CD14-positive monocyte (primary cell): ENCODE data around the gene SCAMP5. TPM values are rescaled to one million over a fixed set of nuclear protein-coding genes. Genes with fewer than 3 reads are reported as not detected.

Experiments
- DNase-seq, 3 donors: peaks; one replicate each; pipeline ENCODE4 v3.0.0-alpha.2; 2011 to 2022
- H2AFZ ChIP-seq: 2 replicates; pipeline ENCODE4 v1.6.0; 2012; ENCODE audit warnings: mild to moderate bottlenecking, low read depth, low read length, inconsistent platforms; ENCODE audit not compliant: insufficient read depth, poor library complexity, severe bottlenecking
- H3K27ac ChIP-seq, 2 donors: 1 replicate in 1 of 2; 2 replicates in 1 of 2; pipeline ENCODE4 v1.5.1; 2012 to 2013; ENCODE audit warnings: low read length in 2 of 2, control low read depth in 1 of 2, inconsistent platforms in 1 of 2, low read depth in 1 of 2, mild to moderate bottlenecking in 1 of 2
- H3K27me3 ChIP-seq, 2 donors: one replicate each; pipeline versions ENCODE4 v1.6.0 to v1.6.1; 2011 to 2013; ENCODE audit warnings: low read length in 2 of 2; ENCODE audit not compliant: control insufficient read depth in 2 of 2, insufficient read depth in 2 of 2
- H3K36me3 ChIP-seq, 2 donors: replicated peaks in 1 of 2; 1 replicate in 1 of 2; 2 replicates in 1 of 2; pipeline versions ENCODE4 v1.5.1 to v1.6.1; 2012 to 2013; ENCODE audit warnings: low read length in 2 of 2, control low read depth in 1 of 2, inconsistent platforms in 1 of 2, mild to moderate bottlenecking in 1 of 2; ENCODE audit not compliant: insufficient read depth in 2 of 2, control insufficient read depth in 1 of 2
- H3K4me1 ChIP-seq, 2 donors: 1 replicate in 1 of 2; 2 replicates in 1 of 2; pipeline versions ENCODE4 v1.5.1 to v1.6.1; 2012 to 2013; ENCODE audit warnings: low read length in 2 of 2, control low read depth in 1 of 2, inconsistent platforms in 1 of 2, mild to moderate bottlenecking in 1 of 2, moderate library complexity in 1 of 2; ENCODE audit not compliant: insufficient read depth in 2 of 2, control insufficient read depth in 1 of 2
- H3K4me2 ChIP-seq: replicated peaks from 2 replicates; pipeline ENCODE3; 2012; ENCODE audit warnings: low read length, moderate library complexity, mild to moderate bottlenecking; ENCODE audit not compliant: poor library complexity, severe bottlenecking; ENCODE audit errors: extremely low read depth
- H3K4me3 ChIP-seq, 3 experiments: fragments of 200-600 bp in 1 of 3; sonication (generic) in 1 of 3; replicated peaks in 1 of 3; 1 replicate in 2 of 3; 2 replicates in 1 of 3; pipeline ENCODE4 v1.5.1; 2011 to 2013; ENCODE audit warnings: low read length in 3 of 3, mild to moderate bottlenecking in 3 of 3, control low read depth in 2 of 3, low read depth in 2 of 3, inconsistent platforms in 1 of 3, moderate library complexity in 1 of 3
- H3K79me2 ChIP-seq: 2 replicates; pipeline ENCODE4 v1.6.0; 2012; ENCODE audit warnings: mild to moderate bottlenecking, control low read depth, inconsistent platforms, low read length, moderate library complexity; ENCODE audit not compliant: insufficient read depth
- H3K9ac ChIP-seq: 2 replicates; pipeline ENCODE4 v1.6.0; 2017; ENCODE audit warnings: low read length, mild to moderate bottlenecking; ENCODE audit not compliant: insufficient read depth, poor library complexity, severe bottlenecking
- H3K9me3 ChIP-seq, 2 donors: replicated peaks in 1 of 2; 1 replicate in 1 of 2; 2 replicates in 1 of 2; pipeline versions ENCODE4 v1.5.1 to v1.6.1; 2012 to 2013; ENCODE audit warnings: low read length in 2 of 2, control low read depth in 1 of 2; ENCODE audit not compliant: control insufficient read depth in 1 of 2, insufficient read depth in 1 of 2
- H4K20me1 ChIP-seq: 2 replicates; pipeline ENCODE4 v1.6.0; 2012; ENCODE audit warnings: mild to moderate bottlenecking, low read length, control low read depth, moderate library complexity; ENCODE audit not compliant: insufficient read depth
- H3K27ac Mint-ChIP-seq, 7 donors: one replicate each; pipeline ENCODE4 v1.8.0; 2020; ENCODE audit warnings: mild to moderate bottlenecking in 7 of 7, mixed read lengths in 7 of 7, moderate library complexity in 6 of 7, inconsistent platforms in 2 of 7
- H3K27me3 Mint-ChIP-seq, 3 donors: one replicate each; pipeline ENCODE4 v1.8.0; 2021 to 2022; ENCODE audit warnings: low read depth in 3 of 3, mild to moderate bottlenecking in 3 of 3, mixed read lengths in 3 of 3, moderate library complexity in 3 of 3, inconsistent platforms in 1 of 3
- H3K36me3 Mint-ChIP-seq, 2 donors: one replicate each; pipeline ENCODE4 v1.8.0; 2020; ENCODE audit warnings: mixed read lengths in 2 of 2, inconsistent platforms in 1 of 2, mild to moderate bottlenecking in 1 of 2
- H3K4me1 Mint-ChIP-seq: one replicate; pipeline ENCODE4 v1.8.0; 2020; ENCODE audit warnings: mild to moderate bottlenecking, mixed read lengths
- H3K4me3 Mint-ChIP-seq, 2 donors: one replicate each; pipeline ENCODE4 v1.8.0; 2020; ENCODE audit warnings: mild to moderate bottlenecking in 2 of 2, mixed read lengths in 2 of 2, moderate library complexity in 1 of 2
- H3K9me3 Mint-ChIP-seq, 7 donors: one replicate each; pipeline ENCODE4 v1.8.0; 2020 to 2022; ENCODE audit warnings: mixed read lengths in 7 of 7, mild to moderate bottlenecking in 6 of 7, moderate library complexity in 6 of 7, inconsistent platforms in 2 of 7
- WGBS: methylation state at CpG from one replicate; pipeline ENCODE4 v1.1.5; 2013; ENCODE audit warnings: missing lambda C conversion rate; ENCODE audit not compliant: insufficient coverage; 5-methylcytosine and 5-hydroxymethylcytosine counted together
- intact Hi-C, 2 donors: fragments of 100-400 bp; cut with micrococcal nuclease; formaldehyde crosslinking; loops; one replicate each; pipeline versions ENCODE4 v1.15.0 to v1.15.1; 2023
- polyA plus RNA-seq, 3 donors: library from polyadenylated mRNA; depleted of rRNA in 1 of 3; unstranded in 2 of 3; stranded (reverse) in 1 of 3; fragments of 300-500 nt in 2 of 3; fragments of >200 nt in 1 of 3; fragmentation: Illumina TruSeq in 2 of 3; gene quantifications; 1 replicate in 2 of 3; 2 replicates in 1 of 3; pipeline ENCODE4 v1.2.3, GENCODE V29; 2012 to 2021
- TF ChIP-seq, protein P1 (sequence below): fragments of 200-600 bp; IDR thresholded peaks from one replicate; pipeline ENCODE4 v1.8.0; 2022; ENCODE audit warnings: antibody characterized with exemption, mild to moderate bottlenecking

Gene SCAMP5
- polyA plus RNA-seq, 3 donors: 0.08 to 0.32 TPM; not detected in 1

DNA sequence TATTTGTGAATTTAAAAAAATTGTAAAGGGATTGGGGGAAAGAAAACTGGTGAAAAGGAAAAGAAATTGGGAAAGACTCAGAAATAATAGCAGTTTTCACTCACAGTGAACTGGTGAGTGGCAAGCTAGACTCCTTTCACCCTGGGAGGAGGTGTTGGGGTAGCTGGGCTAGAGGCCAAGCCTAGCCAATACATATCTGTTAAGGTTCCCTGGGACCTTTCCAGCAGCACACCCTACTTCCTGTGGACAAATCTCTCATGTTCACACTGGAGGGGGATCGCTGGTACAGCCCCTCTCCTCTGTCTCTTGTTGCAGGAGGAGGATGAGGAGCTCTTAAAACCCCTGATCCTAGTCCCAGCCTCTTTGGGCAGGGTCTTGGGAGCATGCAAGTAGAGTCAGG, 35.1 kb upstream of the SCAMP5 start:
- no peak overlapping the region for H3K4me2 ChIP-seq
- Mint-ChIP-seq H3K4me1 (peaks cover 33% of the 10 kb centered on the region), H3K27me3 (peaks cover 61 to 78% (median 66%) of the 10 kb centered on the region in 3 donors), H3K4me3 (peak overlapping the region in 1 of 2 donors; percentile 71), H3K9me3 (peaks cover 0 to 17% (median 8%) of the 10 kb centered on the region in 7 donors), H3K36me3 (peaks cover 6 to 8% of the 10 kb centered on the region in 2 donors), H3K27ac (peak overlapping the region in 1 of 7 donors; percentile 40)
- no peak overlapping the region for H2AFZ ChIP-seq
- DNase-seq: no peak
- intact Hi-C loops: no loop called here
- peaks cover 34 to 41% of the 10 kb centered on the region in 2 donors for H3K4me1 ChIP-seq
- peaks cover 41 to 68% of the 10 kb centered on the region in 2 donors for H3K27me3 ChIP-seq
- TF ChIP-seq, protein P1, sequence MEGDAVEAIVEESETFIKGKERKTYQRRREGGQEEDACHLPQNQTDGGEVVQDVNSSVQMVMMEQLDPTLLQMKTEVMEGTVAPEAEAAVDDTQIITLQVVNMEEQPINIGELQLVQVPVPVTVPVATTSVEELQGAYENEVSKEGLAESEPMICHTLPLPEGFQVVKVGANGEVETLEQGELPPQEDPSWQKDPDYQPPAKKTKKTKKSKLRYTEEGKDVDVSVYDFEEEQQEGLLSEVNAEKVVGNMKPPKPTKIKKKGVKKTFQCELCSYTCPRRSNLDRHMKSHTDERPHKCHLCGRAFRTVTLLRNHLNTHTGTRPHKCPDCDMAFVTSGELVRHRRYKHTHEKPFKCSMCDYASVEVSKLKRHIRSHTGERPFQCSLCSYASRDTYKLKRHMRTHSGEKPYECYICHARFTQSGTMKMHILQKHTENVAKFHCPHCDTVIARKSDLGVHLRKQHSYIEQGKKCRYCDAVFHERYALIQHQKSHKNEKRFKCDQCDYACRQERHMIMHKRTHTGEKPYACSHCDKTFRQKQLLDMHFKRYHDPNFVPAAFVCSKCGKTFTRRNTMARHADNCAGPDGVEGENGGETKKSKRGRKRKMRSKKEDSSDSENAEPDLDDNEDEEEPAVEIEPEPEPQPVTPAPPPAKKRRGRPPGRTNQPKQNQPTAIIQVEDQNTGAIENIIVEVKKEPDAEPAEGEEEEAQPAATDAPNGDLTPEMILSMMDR: no peak
- H3K79me2 ChIP-seq: no peaks in the 10 kb centered on the region
- no peaks in the 10 kb centered on the region for H3K36me3 ChIP-seq
- no peak overlapping the region for H3K4me3 ChIP-seq
- H3K9me3 ChIP-seq: peaks cover 0 to 11% of the 10 kb centered on the region in 2 donors
- no peak overlapping the region for H3K27ac ChIP-seq
- no peak overlapping the region for H3K9ac ChIP-seq
- no CpG with 5 or more reads among the region's 1 CpG for WGBS
- H4K20me1 ChIP-seq: peaks cover 7% of the 10 kb centered on the region

DNA sequence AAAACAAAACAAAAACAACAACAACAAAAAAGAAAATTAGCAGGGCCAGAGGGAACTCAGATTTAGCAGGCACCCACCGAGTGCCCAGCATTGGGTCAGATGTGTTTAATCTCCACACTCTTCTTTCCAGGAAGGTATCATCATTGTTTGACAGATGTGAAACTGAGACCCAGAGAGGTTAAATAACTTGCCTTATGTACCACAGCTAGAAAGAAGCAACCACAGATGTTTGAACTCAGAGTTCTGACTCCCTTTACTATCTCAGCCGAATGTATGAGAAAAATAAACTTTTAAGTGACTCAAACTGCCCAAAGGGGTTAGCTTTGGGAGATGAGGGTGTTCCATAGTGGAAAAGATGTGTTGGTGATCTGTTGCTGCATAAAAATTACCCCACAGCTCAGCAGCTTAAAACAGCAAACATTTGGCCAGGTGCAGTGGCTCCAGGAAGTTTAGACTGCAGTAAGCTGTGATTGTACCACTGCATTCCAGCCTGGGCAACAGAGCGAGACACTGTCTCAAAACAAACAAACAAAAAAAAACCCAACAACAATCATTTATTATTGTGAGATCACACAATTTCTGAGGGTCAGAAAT, 34.3 kb upstream of the SCAMP5 start:
- Histone ChIP-seq H4K20me1 (no peaks in the 10 kb centered on the region), H3K9me3 (peaks cover 0 to 11% of the 10 kb centered on the region in 2 donors), H3K27ac (no peak overlapping the region), H3K9ac (no peak overlapping the region), H3K79me2 (no peaks in the 10 kb centered on the region), H3K4me1 (peaks cover 26 to 33% of the 10 kb centered on the region in 2 donors), H3K4me3 (no peak overlapping the region), H2AFZ (no peak overlapping the region), H3K4me2 (no peak overlapping the region), H3K27me3 (peaks cover 41 to 62% of the 10 kb centered on the region in 2 donors), H3K36me3 (no peaks in the 10 kb centered on the region)
- H3K9me3 Mint-ChIP-seq: peaks cover 0 to 17% (median 8%) of the 10 kb centered on the region in 7 donors
- peak overlapping the region in 1 of 2 donors; percentile 71 for H3K4me3 Mint-ChIP-seq
- 80% methylated on average over 1 of the region's 3 CpGs for WGBS
- TF ChIP-seq, protein P1: no peak
- intact Hi-C loops: no loop called here
- H3K27me3 Mint-ChIP-seq: peaks cover 58 to 70% (median 62%) of the 10 kb centered on the region in 3 donors
- no peak for DNase-seq
- H3K4me1 Mint-ChIP-seq: peaks cover 27% of the 10 kb centered on the region
- peaks cover 6 to 8% of the 10 kb centered on the region in 2 donors for H3K36me3 Mint-ChIP-seq
- H3K27ac Mint-ChIP-seq: no peak overlapping the region
